H1 (cell line): ENCODE measurements around the gene RRP1.

ENCODE experiments used
- CEBPB ChIP-seq: IDR thresholded peaks from 2 replicates; pipeline ENCODE4 v1.6.1; 2012; ENCODE audit warnings: low read depth, low read length
- EP300 ChIP-seq, 2 experiments: IDR thresholded peaks; 1 replicate in 1 of 2; 2 replicates in 1 of 2; pipeline ENCODE4 v1.6.1; 2011 to 2012; ENCODE audit warnings: low read depth in 2 of 2, low read length in 2 of 2, mild to moderate bottlenecking in 2 of 2, borderline replicate concordance in 1 of 2, inconsistent platforms in 1 of 2, moderate library complexity in 1 of 2
- PHF8 ChIP-seq: fragments of 200-600 bp; sonication (generic); conservative IDR thresholded peaks from 2 replicates; pipeline ENCODE4 v1.7.1; 2012; ENCODE audit warnings: low read depth, mild to moderate bottlenecking, inconsistent platforms, low read length, moderate library complexity
- POLR2A ChIP-seq, 2 experiments: IDR thresholded peaks; 1 replicate in 1 of 2; 2 replicates in 1 of 2; pipeline ENCODE4 v1.6.1; 2011; ENCODE audit warnings: low read depth in 2 of 2, low read length in 2 of 2, mild to moderate bottlenecking in 2 of 2; ENCODE audit errors: control extremely low read depth in 1 of 2
- RNF2 ChIP-seq: fragments of 200-900, 300-1000 bp; sonication (generic); IDR thresholded peaks from 2 replicates; pipeline ENCODE4 v1.7.1; 2016; ENCODE audit warnings: borderline replicate concordance, low read depth, mild to moderate bottlenecking, antibody characterized with exemption, low read length; ENCODE audit not compliant: poor library complexity, severe bottlenecking; ENCODE audit errors: missing control alignments
- TF ChIP-seq, protein P1 (sequence below), 3 experiments: IDR thresholded peaks; 1 replicate in 2 of 3; 2 replicates in 1 of 3; pipeline versions ENCODE4 v1.5.1 to v1.6.1; 2011; ENCODE audit warnings: low read length in 3 of 3, mild to moderate bottlenecking in 3 of 3, inconsistent platforms in 2 of 3, low read depth in 1 of 3, moderate library complexity in 1 of 3; ENCODE audit not compliant: insufficient read depth in 1 of 3; ENCODE audit errors: control extremely low read depth in 1 of 3
- TF ChIP-seq, protein P2 (sequence below): IDR thresholded peaks from 2 replicates; pipeline ENCODE4 v1.6.1; 2012; ENCODE audit warnings: low read length, inconsistent platforms

GRCh38 chr21:43812957-43813655, 23.7 kb downstream of the RRP1 start:
- TF ChIP-seq PHF8 = no peak
- no peak for TF ChIP-seq EP300 (IDR thresholded peaks at IDR 0.05; ENCODE audit: borderline replicate concordance in 1 of 2, low read depth in 2 of 2, low read length in 2 of 2)
- no peak for TF ChIP-seq CEBPB
- TF ChIP-seq, protein P1, sequence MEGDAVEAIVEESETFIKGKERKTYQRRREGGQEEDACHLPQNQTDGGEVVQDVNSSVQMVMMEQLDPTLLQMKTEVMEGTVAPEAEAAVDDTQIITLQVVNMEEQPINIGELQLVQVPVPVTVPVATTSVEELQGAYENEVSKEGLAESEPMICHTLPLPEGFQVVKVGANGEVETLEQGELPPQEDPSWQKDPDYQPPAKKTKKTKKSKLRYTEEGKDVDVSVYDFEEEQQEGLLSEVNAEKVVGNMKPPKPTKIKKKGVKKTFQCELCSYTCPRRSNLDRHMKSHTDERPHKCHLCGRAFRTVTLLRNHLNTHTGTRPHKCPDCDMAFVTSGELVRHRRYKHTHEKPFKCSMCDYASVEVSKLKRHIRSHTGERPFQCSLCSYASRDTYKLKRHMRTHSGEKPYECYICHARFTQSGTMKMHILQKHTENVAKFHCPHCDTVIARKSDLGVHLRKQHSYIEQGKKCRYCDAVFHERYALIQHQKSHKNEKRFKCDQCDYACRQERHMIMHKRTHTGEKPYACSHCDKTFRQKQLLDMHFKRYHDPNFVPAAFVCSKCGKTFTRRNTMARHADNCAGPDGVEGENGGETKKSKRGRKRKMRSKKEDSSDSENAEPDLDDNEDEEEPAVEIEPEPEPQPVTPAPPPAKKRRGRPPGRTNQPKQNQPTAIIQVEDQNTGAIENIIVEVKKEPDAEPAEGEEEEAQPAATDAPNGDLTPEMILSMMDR (IDR thresholded peaks at IDR 0.05; ENCODE audit: control extremely low read depth in 1 of 3, insufficient read depth in 1 of 3, low read depth in 1 of 3, low read length in 3 of 3) = no peak
- TF ChIP-seq RNF2 = no peak
- TF ChIP-seq, protein P2, sequence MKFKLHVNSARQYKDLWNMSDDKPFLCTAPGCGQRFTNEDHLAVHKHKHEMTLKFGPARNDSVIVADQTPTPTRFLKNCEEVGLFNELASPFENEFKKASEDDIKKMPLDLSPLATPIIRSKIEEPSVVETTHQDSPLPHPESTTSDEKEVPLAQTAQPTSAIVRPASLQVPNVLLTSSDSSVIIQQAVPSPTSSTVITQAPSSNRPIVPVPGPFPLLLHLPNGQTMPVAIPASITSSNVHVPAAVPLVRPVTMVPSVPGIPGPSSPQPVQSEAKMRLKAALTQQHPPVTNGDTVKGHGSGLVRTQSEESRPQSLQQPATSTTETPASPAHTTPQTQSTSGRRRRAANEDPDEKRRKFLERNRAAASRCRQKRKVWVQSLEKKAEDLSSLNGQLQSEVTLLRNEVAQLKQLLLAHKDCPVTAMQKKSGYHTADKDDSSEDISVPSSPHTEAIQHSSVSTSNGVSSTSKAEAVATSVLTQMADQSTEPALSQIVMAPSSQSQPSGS = no peak
- no peak for TF ChIP-seq POLR2A (IDR thresholded peaks at IDR 0.05; ENCODE audit: control extremely low read depth in 1 of 2, low read depth in 2 of 2, low read length in 2 of 2)
